OCI-LY1 (cell line): ENCODE data around the gene CSE1L.

Experiments used
- H2AFZ ChIP-seq: fragments of 200-600 bp; sonication (generic), shearing (Covaris generic); 2 replicates; pipeline ENCODE4 v1.6.0; 2014; ENCODE audit warnings: antibody characterized with exemption, mild to moderate bottlenecking, low read length
- H3F3A ChIP-seq: fragments of 200-600 bp; sonication (generic), shearing (Covaris generic); 2 replicates; pipeline ENCODE4 v1.6.0; 2014; ENCODE audit warnings: mild to moderate bottlenecking, antibody characterized with exemption, low read length, moderate library complexity; ENCODE audit not compliant: insufficient read depth
- H3K27ac ChIP-seq: fragments of 200-600 bp; sonication (generic); 2 replicates; pipeline ENCODE4 v1.5.1; 2014; ENCODE audit warnings: low read length, mixed run types, mild to moderate bottlenecking, low read depth; ENCODE audit not compliant: poor library complexity, severe bottlenecking
- H3K27me3 ChIP-seq: fragments of 200-600 bp; sonication (generic); 2 replicates; pipeline ENCODE4 v1.6.0; 2014; ENCODE audit warnings: antibody characterized with exemption, mild to moderate bottlenecking, low read length, moderate library complexity; ENCODE audit not compliant: insufficient read depth
- H3K36me3 ChIP-seq: fragments of 200-600 bp; sonication (generic); 2 replicates; pipeline ENCODE4 v1.6.1; 2014; ENCODE audit warnings: mild to moderate bottlenecking, antibody characterized with exemption, low read length, moderate library complexity, mixed read lengths; ENCODE audit not compliant: insufficient read depth
- H3K4me1 ChIP-seq: fragments of 200-600 bp; sonication (generic); 2 replicates; pipeline ENCODE4 v1.5.1; 2014; ENCODE audit warnings: mild to moderate bottlenecking, low read length, moderate library complexity; ENCODE audit not compliant: insufficient read depth, severe bottlenecking
- H3K4me2 ChIP-seq: fragments of 200-600 bp; sonication (generic), shearing (Covaris generic); 2 replicates; pipeline ENCODE4 v1.6.1; 2014; ENCODE audit warnings: low read length
- H3K4me3 ChIP-seq: fragments of 200-600 bp; sonication (generic); 2 replicates; pipeline ENCODE4 v1.5.1; 2014; ENCODE audit warnings: low read length, low read depth, mild to moderate bottlenecking, mixed read lengths; ENCODE audit not compliant: poor library complexity, severe bottlenecking
- H3K79me2 ChIP-seq: fragments of 200-600 bp; shearing (Covaris generic); 2 replicates; pipeline ENCODE4 v1.6.1; 2016; ENCODE audit warnings: mixed run types, low read length, mixed read lengths; ENCODE audit not compliant: insufficient read depth
- H3K9ac ChIP-seq: fragments of 200-600 bp; sonication (generic), shearing (Covaris generic); 2 replicates; pipeline ENCODE4 v1.6.1; 2014; ENCODE audit warnings: mild to moderate bottlenecking, low read length, mixed read lengths
- H3K9me2 ChIP-seq: fragments of 200-600 bp; sonication (generic), shearing (Covaris generic); 2 replicates; pipeline ENCODE4 v1.6.1; 2014; ENCODE audit warnings: low read depth, mild to moderate bottlenecking, low read length, mixed read lengths
- H3K9me3 ChIP-seq: fragments of 200-600 bp; shearing (Covaris generic); 2 replicates; pipeline ENCODE4 v1.6.1; 2014; ENCODE audit warnings: low read length, mixed read lengths
- H4K20me1 ChIP-seq: fragments of 200-600 bp; sonication (generic), shearing (Covaris generic); 2 replicates; pipeline ENCODE4 v1.6.0; 2016; ENCODE audit warnings: mild to moderate bottlenecking, low read length; ENCODE audit not compliant: insufficient read depth
- CTCF ChIP-seq: fragments of 200-600 bp; sonication (generic), shearing (Covaris generic); IDR thresholded peaks from 2 replicates; pipeline ENCODE4 v1.5.1; 2017; ENCODE audit warnings: mild to moderate bottlenecking, antibody characterized with exemption, low read length, moderate library complexity, mixed read lengths
- EZH2 ChIP-seq: fragments of 200-600 bp; sonication (generic), shearing (Covaris generic); IDR thresholded peaks from 2 replicates; pipeline ENCODE4 v1.8.0; 2017; ENCODE audit warnings: borderline replicate concordance, mixed run types, mild to moderate bottlenecking, antibody characterized with exemption, low read length, moderate library complexity, mixed read lengths

CSE1L gene

GRCh38 chr20:49140411-49140810 is 94.3 kb downstream of the CSE1L start:
- Histone ChIP-seq H4K20me1 (no peaks in the 10 kb centered on the region), H3K4me2 (no peak overlapping the region), H3K9me2 (no peaks in the 10 kb centered on the region), H3K4me3 (no peak overlapping the region), H3K27me3 (no peaks in the 10 kb centered on the region), H2AFZ (no peak overlapping the region), H3K79me2 (no peaks in the 10 kb centered on the region), H3K27ac (no peak overlapping the region), H3K36me3 (peaks cover 30% of the 10 kb centered on the region; the same call in 1 of the 2 replicates), H3K9ac (no peak overlapping the region), H3K4me1 (no peaks in the 10 kb centered on the region), H3K9me3 (no peaks in the 10 kb centered on the region), H3F3A (no peaks in the 10 kb centered on the region)
- TF ChIP-seq EZH2, result no peak
- no peak for TF ChIP-seq CTCF

GRCh38 chr20:49140834-49141233 is 94.7 kb downstream of the CSE1L start:
- H3K9ac ChIP-seq, result no peak overlapping the region
- no peak overlapping the region for H2AFZ ChIP-seq
- TF ChIP-seq EZH2 (no peak), CTCF (no peak)
- H3K27ac ChIP-seq, result no peak overlapping the region
- no peaks in the 10 kb centered on the region for H3K79me2 ChIP-seq
- H3K4me3 ChIP-seq, result no peak overlapping the region
- H3K36me3 ChIP-seq, result peaks cover 30% of the 10 kb centered on the region; the same call in 1 of the 2 replicates
- no peak overlapping the region for H3K4me2 ChIP-seq
- no peaks in the 10 kb centered on the region for H3K9me2 ChIP-seq
- no peaks in the 10 kb centered on the region for H3K9me3 ChIP-seq
- no peaks in the 10 kb centered on the region for H3F3A ChIP-seq
- no peaks in the 10 kb centered on the region for H4K20me1 ChIP-seq
- H3K27me3 ChIP-seq, result no peaks in the 10 kb centered on the region
- no peaks in the 10 kb centered on the region for H3K4me1 ChIP-seq
